Stimulated activated CD4-positive, alpha-beta T cell treated with anti-CD3 and anti-CD28 coated beads, Interleukin-1b, Interleukin-23, amount 100 ng/mL, for 48 hours (primary cell): Measurements from ENCODE around the gene PRUNE2.
A peak's percentile ranks its signal among the peaks of the same experiment; 100 is the strongest.

Experiments used
- DNase-seq: peaks from one replicate; pipeline ENCODE4 v3.0.0-alpha.2; 2020

PRUNE2 gene

GRCh38 chr9:76691517-76692313, 214.2 kb downstream of the PRUNE2 start:
- DNase-seq, result no peak

GRCh38 chr9:76690973-76691370, 214.9 kb downstream of the PRUNE2 start:
- DNase-seq, result no peak

DNA sequence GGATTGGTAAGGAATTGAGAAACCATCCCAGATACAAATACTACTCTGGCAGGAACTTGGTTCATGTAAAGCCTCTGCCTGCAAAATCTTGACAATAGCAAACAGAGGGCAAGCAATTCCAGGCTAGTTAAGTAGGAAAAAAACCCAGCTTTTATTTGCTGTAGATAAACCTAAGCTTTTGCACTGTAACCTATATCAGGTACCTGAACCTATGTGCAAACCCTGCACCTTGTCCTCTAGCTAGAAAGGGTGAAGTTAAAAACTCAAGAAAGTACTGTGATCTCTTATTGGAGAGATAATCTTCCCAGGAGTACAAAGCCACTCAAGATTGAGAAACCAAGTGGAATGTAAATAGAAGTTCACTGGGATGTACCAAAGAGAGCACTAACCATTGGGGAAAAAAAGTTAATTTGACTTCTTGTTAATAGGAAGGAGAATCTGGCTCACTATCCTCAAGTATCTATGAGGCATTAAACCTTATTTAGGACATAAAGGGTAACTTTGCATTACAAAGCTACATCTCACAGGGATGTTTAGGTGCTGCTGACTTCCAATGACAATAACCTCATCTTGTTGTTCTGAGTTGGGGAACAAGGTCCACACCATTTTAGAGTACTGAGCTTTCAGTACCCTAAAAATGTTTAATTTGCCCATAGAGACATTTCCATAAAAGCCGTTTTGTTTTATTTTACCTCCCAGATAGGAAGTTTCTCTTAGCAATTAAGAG, 215.5 kb downstream of the PRUNE2 start:
- no peak for DNase-seq

DNA sequence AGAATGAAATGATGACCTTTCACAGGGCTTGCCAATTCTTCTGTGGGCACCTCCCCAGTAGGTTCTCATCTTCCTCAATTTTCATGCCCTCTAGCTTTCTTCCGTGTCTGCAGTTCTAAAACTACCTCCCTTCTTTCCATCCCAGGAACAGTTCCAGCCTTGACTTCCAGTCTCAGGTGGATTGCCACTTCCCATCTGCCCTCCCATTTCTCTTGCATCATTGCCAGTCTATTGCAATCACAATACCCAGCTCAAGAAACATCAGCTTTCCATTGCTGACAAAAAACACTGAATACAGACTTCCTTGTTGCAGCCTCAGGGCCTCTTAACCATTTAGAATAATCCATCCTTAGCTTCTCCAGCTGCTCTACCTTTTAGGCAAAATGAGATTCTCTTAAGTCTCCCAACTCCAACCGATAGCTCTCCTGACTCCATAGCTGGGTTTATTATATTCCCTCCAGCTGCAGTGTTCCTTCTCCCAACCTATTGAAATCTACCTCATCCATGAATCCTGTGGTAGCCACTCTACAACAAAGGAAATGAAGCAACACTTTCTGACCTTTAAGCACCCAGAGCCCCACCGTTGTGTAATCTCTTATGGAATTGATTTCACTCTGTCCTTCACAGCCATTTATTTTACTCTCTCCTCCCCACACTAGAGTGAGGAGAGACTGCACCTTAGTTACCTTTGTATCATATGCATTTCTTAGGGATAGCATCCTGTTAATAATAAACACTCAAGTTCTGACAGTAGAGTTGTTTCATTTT, 217.3 kb downstream of the PRUNE2 start:
- no peak for DNase-seq

- DNase-seq, result peak; percentile 4
Observed at GRCh38 chr9:76687861-76688391, 218.0 kb downstream of the PRUNE2 start.

DNA sequence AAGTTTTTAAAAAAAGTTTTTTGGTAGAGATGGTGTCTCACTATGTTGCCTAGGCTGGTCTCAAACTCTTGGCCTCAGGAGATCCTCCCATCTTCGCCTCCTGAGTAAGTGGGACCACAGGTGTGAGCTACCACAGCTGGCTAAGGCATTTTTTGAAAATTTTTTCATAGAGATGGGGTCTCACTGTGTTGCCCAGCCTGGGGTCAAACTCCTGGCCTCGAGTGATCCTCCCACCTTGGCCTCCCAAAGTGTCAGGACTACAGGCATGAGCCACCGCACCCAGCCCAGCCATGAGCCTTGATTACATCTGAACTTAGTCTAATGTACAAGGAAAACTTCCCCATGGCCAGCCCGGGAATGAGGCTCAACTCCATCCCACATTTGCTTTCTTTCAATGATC, 219.2 kb downstream of the PRUNE2 start:
- no peak for DNase-seq

DNA sequence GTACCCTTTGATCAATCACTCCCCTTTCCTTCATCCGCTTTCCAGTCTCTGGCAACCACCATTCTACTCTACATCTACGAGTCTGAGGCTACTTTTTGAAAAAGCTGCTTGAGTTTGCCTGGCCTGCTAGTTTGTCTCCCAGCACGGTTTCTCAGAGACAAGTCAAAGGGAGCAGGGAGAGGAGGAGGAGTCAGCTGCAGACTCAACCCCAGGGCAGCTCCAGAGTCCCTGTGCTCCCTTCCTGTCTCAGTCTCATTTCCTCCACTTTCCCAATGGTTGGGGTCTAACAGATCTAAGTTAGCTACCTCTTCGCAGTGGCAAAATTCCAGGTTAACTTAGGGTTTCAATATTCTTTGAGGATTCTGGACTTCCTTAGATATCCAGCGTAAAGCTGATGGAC, 221.7 kb downstream of the PRUNE2 start:
- no peak for DNase-seq

DNA sequence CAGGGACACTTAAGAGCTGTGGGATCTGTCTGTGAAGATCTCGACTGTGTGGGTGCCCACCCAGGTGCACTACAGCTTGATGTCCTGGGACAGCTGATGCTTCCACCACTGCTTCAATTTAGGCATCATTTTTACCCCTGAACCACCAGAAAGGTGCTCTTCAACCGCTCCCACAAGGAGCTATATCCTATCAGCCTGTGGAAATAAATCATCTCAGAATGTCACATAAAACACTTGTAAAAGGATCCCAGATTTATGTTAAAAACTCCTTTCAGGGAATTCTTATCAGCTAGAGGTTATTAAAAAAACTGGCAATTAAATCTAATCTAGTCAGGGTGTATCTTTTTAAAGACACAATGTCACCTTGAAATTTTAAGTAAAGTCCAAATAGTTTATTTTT, 224.4 kb downstream of the PRUNE2 start:
- no peak for DNase-seq

GRCh38 chr9:76680716-76681425, 225.0 kb downstream of the PRUNE2 start:
- peak; percentile 4 for DNase-seq

- no peak for DNase-seq
Observed at GRCh38 chr9:76677481-76678055, 228.3 kb downstream of the PRUNE2 start.

- no peak for DNase-seq
Observed at GRCh38 chr9:76676857-76677256, 229.1 kb downstream of the PRUNE2 start.

- no peak for DNase-seq
Observed at GRCh38 chr9:76667521-76667957, 238.4 kb downstream of the PRUNE2 start.

DNA sequence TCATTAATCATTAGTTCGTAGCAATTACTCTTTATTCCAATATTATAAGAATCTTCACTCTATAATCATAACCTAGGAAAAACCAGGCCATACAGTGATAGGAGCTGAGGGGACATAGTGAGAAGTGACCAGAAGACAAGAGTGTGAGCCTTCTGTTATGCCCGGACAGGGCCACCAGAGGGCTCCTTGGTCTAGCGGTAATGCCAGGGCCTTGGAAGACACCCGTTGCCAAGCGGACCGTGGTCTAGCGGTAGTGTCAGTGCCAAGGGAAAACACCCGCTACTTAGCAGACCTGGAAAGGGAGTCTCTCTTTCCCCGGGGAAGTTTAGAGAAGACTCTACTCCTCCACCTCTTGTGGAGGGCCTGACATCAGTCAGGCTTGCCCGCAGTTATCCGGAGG, 239.9 kb downstream of the PRUNE2 start:
- DNase-seq, result peak; percentile 3

DNA sequence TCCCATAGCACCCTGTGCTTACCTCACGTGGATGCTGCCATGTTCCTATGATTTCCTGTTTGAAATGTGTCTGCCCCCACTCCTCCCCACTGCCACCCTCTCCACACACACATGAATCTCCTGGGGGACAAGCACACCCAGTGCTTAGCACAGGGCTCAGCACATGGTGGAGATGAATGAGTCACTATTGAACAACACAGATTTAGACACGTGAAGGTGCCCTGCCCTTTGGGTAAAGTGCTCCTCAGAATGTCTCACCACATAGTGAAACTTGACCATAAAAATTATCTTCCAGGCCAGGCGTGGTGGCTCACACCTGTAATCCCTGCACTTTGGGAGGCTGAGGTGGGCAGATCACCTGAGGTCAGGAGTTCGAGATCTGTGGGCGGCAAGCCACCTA, 240.5 kb downstream of the PRUNE2 start:
- no peak for DNase-seq

DNA sequence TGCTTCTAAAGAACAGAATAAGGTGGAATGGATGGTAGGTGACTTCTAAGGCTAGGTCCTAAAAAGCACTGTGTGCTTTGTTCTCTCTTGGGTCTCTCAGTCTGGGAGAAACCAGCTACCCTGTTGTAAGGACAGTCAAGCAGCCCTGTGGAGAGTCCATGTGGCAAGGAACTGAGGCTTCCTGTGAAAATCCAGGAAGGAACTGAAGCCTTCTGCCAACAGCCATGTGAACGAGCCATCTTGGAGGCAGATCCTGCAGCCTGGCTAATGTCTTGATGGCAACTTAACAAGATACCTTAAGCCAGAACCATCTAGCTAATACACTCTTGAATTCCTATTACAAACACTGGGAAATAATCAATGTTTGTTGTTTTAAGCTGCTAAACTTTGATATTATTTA, 241.8 kb downstream of the PRUNE2 start:
- DNase-seq, result no peak

DNA sequence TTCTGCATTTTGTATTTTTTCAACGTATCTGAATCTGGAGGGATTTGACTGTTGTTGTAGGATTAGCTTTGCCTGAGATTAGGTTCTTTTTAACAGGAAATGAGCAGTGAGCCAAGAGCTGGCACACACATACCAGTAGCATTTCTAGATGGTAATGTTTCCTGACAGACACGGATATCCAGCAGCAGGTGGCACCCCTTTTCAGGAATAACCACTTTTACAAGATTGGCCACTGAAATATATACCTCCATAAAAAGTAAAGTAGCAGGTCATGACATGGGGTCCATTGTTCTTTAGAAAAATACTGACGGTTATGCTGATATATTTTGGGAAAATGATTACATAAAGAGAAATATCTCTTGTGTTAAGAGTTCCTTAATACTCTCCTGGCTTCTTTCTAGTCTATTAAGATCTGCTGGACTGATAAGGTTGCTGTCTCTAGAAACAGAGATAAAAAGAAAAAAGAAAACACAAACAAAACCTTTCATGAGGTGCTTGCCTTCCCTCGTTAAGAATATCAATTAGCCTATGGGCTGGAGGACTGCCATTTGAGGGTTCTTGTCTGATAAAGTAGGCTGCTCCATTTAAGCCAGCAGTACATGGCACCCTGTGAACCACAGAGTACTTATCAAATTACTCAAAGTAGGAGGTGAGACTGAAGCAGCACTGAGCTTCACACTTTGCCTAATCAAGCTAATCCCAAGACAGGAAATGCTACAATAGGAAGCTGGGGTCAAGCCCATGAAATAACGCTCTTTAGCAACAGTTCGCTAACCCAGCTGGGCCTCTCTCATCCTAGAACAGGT, 243.2 kb downstream of the PRUNE2 start:
- DNase-seq, result no peak

GRCh38 chr9:76658510-76659231, 247.2 kb downstream of the PRUNE2 start:
- no peak for DNase-seq

DNA sequence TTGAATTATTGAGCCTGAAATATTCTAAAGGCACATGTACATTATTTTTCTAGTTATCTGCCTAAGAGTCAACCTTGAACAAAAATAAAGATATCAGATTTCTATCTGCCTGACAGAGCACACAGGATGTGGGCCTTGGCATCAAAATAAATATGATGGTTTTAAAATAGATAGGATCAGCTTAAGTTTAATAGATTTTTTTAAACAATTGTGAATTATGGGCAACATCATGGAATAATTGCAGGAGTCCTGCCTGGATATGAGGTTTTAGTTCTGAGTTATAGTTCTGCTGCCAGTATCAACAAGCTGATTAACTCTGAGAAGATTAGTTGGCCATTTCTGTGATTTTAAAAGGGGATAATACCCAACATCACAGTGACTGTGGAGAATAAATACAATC, 248.6 kb downstream of the PRUNE2 start:
- DNase-seq, result no peak

DNA sequence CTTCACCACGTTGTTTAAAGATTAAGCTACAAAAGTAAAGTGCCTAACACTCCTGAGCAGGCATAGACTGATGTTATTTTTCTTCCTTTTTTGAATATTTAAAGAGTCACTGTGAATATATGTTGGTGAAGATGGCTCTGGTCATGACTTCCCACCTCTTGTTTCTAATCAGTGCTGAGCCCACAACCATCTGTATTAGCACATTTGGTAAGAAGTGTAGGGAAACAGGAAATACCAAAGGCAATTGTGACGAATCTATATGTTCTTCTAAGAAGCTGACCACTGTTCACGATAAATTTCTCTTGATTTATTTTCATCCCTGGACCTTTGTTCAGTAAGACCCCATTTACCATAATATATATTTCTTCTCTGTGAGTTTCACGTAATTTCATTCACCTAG, 249.9 kb downstream of the PRUNE2 start:
- no peak for DNase-seq

- no peak for DNase-seq
Observed at GRCh38 chr9:76655121-76655541, 250.8 kb downstream of the PRUNE2 start.

GRCh38 chr9:76654575-76654974, 251.3 kb downstream of the PRUNE2 start:
- DNase-seq, result no peak
